Transverse colon (tissue), 4 donors: ENCODE measurements around the gene KLHDC4.

Experiments used
- EP300 ChIP-seq: sonication (generic); formaldehyde crosslinking; IDR thresholded peaks from one replicate; pipeline ENCODE4 v1.6.1; 2017; ENCODE audit warnings: antibody characterized with exemption, low read depth
- POLR2A ChIP-seq: fragments of 450-650 bp; IDR thresholded peaks from one replicate; pipeline ENCODE4 v1.6.1; 2016; ENCODE audit warnings: antibody characterized with exemption, mild to moderate bottlenecking, moderate library complexity
- POLR2AphosphoS5 ChIP-seq, 3 donors: sonication (generic); formaldehyde crosslinking; IDR thresholded peaks; one replicate each; pipeline ENCODE4 v1.6.1; 2016; ENCODE audit warnings: antibody characterized with exemption in 3 of 3
- TF ChIP-seq, protein P1 (sequence below), 5 experiments: fragments of 200-600 bp in 3 of 5; fragments of 450-650 bp in 2 of 5; sonication (generic) in 3 of 5; IDR thresholded peaks; 1 replicate in 2 of 5; 2 replicates in 3 of 5; pipeline ENCODE4 v1.5.1; 2016 to 2017; ENCODE audit warnings: antibody characterized with exemption in 5 of 5, inconsistent platforms in 3 of 5, mild to moderate bottlenecking in 2 of 5, moderate library complexity in 1 of 5

- TF ChIP-seq EP300 (no peak), POLR2A (no peak), POLR2AphosphoS5 (IDR thresholded peaks at IDR 0.05) (no peak)
- TF ChIP-seq, protein P1, sequence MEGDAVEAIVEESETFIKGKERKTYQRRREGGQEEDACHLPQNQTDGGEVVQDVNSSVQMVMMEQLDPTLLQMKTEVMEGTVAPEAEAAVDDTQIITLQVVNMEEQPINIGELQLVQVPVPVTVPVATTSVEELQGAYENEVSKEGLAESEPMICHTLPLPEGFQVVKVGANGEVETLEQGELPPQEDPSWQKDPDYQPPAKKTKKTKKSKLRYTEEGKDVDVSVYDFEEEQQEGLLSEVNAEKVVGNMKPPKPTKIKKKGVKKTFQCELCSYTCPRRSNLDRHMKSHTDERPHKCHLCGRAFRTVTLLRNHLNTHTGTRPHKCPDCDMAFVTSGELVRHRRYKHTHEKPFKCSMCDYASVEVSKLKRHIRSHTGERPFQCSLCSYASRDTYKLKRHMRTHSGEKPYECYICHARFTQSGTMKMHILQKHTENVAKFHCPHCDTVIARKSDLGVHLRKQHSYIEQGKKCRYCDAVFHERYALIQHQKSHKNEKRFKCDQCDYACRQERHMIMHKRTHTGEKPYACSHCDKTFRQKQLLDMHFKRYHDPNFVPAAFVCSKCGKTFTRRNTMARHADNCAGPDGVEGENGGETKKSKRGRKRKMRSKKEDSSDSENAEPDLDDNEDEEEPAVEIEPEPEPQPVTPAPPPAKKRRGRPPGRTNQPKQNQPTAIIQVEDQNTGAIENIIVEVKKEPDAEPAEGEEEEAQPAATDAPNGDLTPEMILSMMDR (IDR thresholded peaks at IDR 0.05), result no peak
Observed at GRCh38 chr16:87690911-87691685, 74.7 kb downstream of the KLHDC4 start.
